IMR-90 (cell line): Measurements from ENCODE around the gene CGNL1. TPM values are rescaled to one million over a fixed set of nuclear protein-coding genes. Genes with fewer than 3 reads are reported as not detected.

Experiments
- ATAC-seq: fragments of 200-7000 bp; cut with Tn5 transposase; 2 replicates; pipeline ENCODE4 v1.9.1; 2020; ENCODE audit warnings: low read depth, mild to moderate bottlenecking, moderate library complexity
- BruUV-seq: library from RNA; stranded (reverse); fragments of 400-500 nt; replicated peaks from 2 replicates; lab custom pipeline; 2021; lab: Mats Ljungman, UMichigan
- CTCF ChIA-PET: fragments of 300-600 bp; formaldehyde crosslinking; extraction: SDS; loops from one replicate; lab custom pipeline; 2021; ENCODE audit warnings: antibody characterized with exemption; lab: Yijun Ruan, JAX
- POLR2A ChIA-PET: fragments of 300-600 bp; sonication (Branson Sonifier 250); formaldehyde crosslinking; loops from one replicate; lab custom pipeline; 2022; ENCODE audit warnings: antibody characterized with exemption; ENCODE audit not compliant: unreplicated experiment; lab: Charles Lee
- DNase-seq: peaks from one replicate; pipeline ENCODE4 v3.0.0; 2013
- H2AFZ ChIP-seq: replicated peaks from 2 replicates; pipeline ENCODE3; 2013; ENCODE audit warnings: low read length, mild to moderate bottlenecking; ENCODE audit not compliant: poor library complexity
- H2AK5ac ChIP-seq: 2 replicates; pipeline ENCODE4 v1.6.1; 2013; ENCODE audit warnings: low read depth, low read length, inconsistent platforms
- H2AK9ac ChIP-seq: replicated peaks from 2 replicates; pipeline ENCODE3; 2013; ENCODE audit warnings: mild to moderate bottlenecking, low read depth, low read length, moderate library complexity; ENCODE audit not compliant: poor library complexity
- H2BK120ac ChIP-seq: 2 replicates; pipeline ENCODE4 v1.6.1; 2013; ENCODE audit warnings: low read depth, low read length, inconsistent platforms
- H2BK15ac ChIP-seq: 3 replicates; pipeline ENCODE4 v1.6.1; 2013; ENCODE audit warnings: low read depth, low read length, inconsistent platforms
- H2BK20ac ChIP-seq: 2 replicates; pipeline ENCODE4 v1.6.1; 2013; ENCODE audit warnings: low read depth, mild to moderate bottlenecking, inconsistent platforms, low read length, moderate library complexity
- H2BK5ac ChIP-seq: 2 replicates; pipeline ENCODE4 v1.6.1; 2013; ENCODE audit warnings: mild to moderate bottlenecking, low read depth, low read length, inconsistent platforms; ENCODE audit not compliant: poor library complexity, severe bottlenecking
- H3K14ac ChIP-seq: replicated peaks from 2 replicates; pipeline ENCODE4 v1.6.1; 2013; ENCODE audit warnings: low read depth, low read length, inconsistent platforms
- H3K18ac ChIP-seq: 2 replicates; pipeline ENCODE4 v1.6.1; 2013; ENCODE audit warnings: low read depth, low read length, control low read depth
- H3K23ac ChIP-seq: 2 replicates; pipeline ENCODE4 v1.6.1; 2013; ENCODE audit warnings: low read depth, low read length, inconsistent platforms
- H3K27ac ChIP-seq: 2 replicates; pipeline ENCODE4 v1.5.1; 2013; ENCODE audit warnings: mild to moderate bottlenecking, control low read depth, low read length; ENCODE audit not compliant: insufficient read depth
- H3K27me3 ChIP-seq: 2 replicates; pipeline ENCODE4 v1.6.1; 2013; ENCODE audit warnings: low read length; ENCODE audit not compliant: control insufficient read depth, insufficient read depth
- H3K36me3 ChIP-seq: 2 replicates; pipeline ENCODE4 v1.6.1; 2013; ENCODE audit warnings: low read length, mixed read lengths; ENCODE audit not compliant: control insufficient read depth, insufficient read depth
- H3K4ac ChIP-seq: 2 replicates; pipeline ENCODE4 v1.6.1; 2013; ENCODE audit warnings: low read depth, low read length, inconsistent platforms
- H3K4me1 ChIP-seq: 2 replicates; pipeline ENCODE4 v1.6.1; 2013; ENCODE audit warnings: low read length, mixed read lengths; ENCODE audit not compliant: control insufficient read depth, insufficient read depth
- H3K4me2 ChIP-seq: 2 replicates; pipeline ENCODE4 v1.6.1; 2013; ENCODE audit warnings: low read depth, mild to moderate bottlenecking, control low read depth, low read length, moderate library complexity
- H3K4me3 ChIP-seq: 2 replicates; pipeline ENCODE4 v1.5.1; 2013; ENCODE audit warnings: low read depth, mild to moderate bottlenecking, control low read depth, low read length, moderate library complexity; ENCODE audit not compliant: insufficient read depth
- H3K56ac ChIP-seq: 2 replicates; pipeline ENCODE4 v1.6.1; 2013; ENCODE audit warnings: low read length, inconsistent platforms; ENCODE audit not compliant: insufficient read depth; ENCODE audit errors: extremely low read depth
- H3K79me1 ChIP-seq, 2 experiments: 2 replicates each; pipeline ENCODE4 v1.6.1; 2013; ENCODE audit warnings: low read length in 2 of 2, inconsistent platforms in 1 of 2, low read depth in 1 of 2
- H3K9ac ChIP-seq: 2 replicates; pipeline ENCODE4 v1.6.1; 2013; ENCODE audit warnings: low read depth, low read length, control low read depth
- H3K9me1 ChIP-seq: 2 replicates; pipeline ENCODE4 v1.6.1; 2013; ENCODE audit warnings: low read length, inconsistent platforms; ENCODE audit not compliant: insufficient read depth
- H3K9me3 ChIP-seq: 2 replicates; pipeline ENCODE4 v1.6.1; 2013; ENCODE audit warnings: low read length; ENCODE audit not compliant: control insufficient read depth, insufficient read depth
- H4K20me1 ChIP-seq: 2 replicates; pipeline ENCODE4 v1.6.1; 2013; ENCODE audit warnings: low read length, inconsistent platforms; ENCODE audit not compliant: insufficient read depth
- H4K5ac ChIP-seq: 2 replicates; pipeline ENCODE4 v1.6.1; 2013; ENCODE audit warnings: mild to moderate bottlenecking, low read depth, low read length, control low read depth
- H4K8ac ChIP-seq, 2 experiments: 2 replicates each; pipeline ENCODE4 v1.6.1; 2013; ENCODE audit warnings: low read depth in 2 of 2, low read length in 2 of 2, control low read depth in 1 of 2, inconsistent platforms in 1 of 2
- H4K91ac ChIP-seq: 2 replicates; pipeline ENCODE4 v1.6.1; 2013; ENCODE audit warnings: low read depth, low read length, inconsistent platforms; ENCODE audit not compliant: insufficient read depth
- CHD1 ChIP-seq: IDR thresholded peaks from 2 replicates; pipeline ENCODE4 v1.6.1; 2012; ENCODE audit warnings: low read depth, low read length, improper control_type of control experiment
- NFE2L2 ChIP-seq: fragments of 150-350 bp; IDR thresholded peaks from 2 replicates; pipeline ENCODE4 v1.6.1; 2016; ENCODE audit warnings: low read depth, mild to moderate bottlenecking, low read length
- POLR2A ChIP-seq: IDR thresholded peaks from 2 replicates; pipeline ENCODE4 v1.6.1; 2012; ENCODE audit warnings: mild to moderate bottlenecking, low read depth, low read length
- SMC3 ChIP-seq: fragments of 150-350 bp; IDR thresholded peaks from 2 replicates; pipeline ENCODE4 v1.6.1; 2016; ENCODE audit warnings: low read depth, mild to moderate bottlenecking, antibody characterized with exemption, low read length, moderate library complexity
- WGBS, 2 experiments: methylation state at CpG; one replicate each; pipeline versions ENCODE4 v1.1.5 to v1.1.7; 2013; ENCODE audit warnings: missing lambda C conversion rate in 2 of 2; ENCODE audit not compliant: insufficient read length in 1 of 2; ENCODE audit errors: extremely low coverage in 2 of 2; 5-methylcytosine and 5-hydroxymethylcytosine counted together
- dilution Hi-C: fragments of 300-500 bp; cut with HindIII; formaldehyde crosslinking; loops from one replicate; pipeline ENCODE4 v1.14.3; 2018; ENCODE audit warnings: low sequenced_read_pairs; ENCODE audit not compliant: unreplicated experiment
- in situ Hi-C: fragments of 300-500 bp; cut with MboI; formaldehyde crosslinking; loops from 3 replicates; pipeline ENCODE4 v1.14.3; 2019; ENCODE audit warnings: low sequenced_read_pairs, inconsistent platforms, mixed read lengths
- intact Hi-C: fragments of 100-400 bp; cut with micrococcal nuclease; formaldehyde crosslinking; loops from 2 replicates; pipeline ENCODE4 v1.10.0; 2022
- polyA plus RNA-seq, 3 experiments: library from polyadenylated mRNA; depleted of rRNA; stranded (reverse); fragments of >200 nt; gene quantifications; 2 replicates each; pipeline ENCODE4 v1.2.3, GENCODE V29; 2012; ENCODE audit warnings: low replicate concordance in 1 of 3
- total RNA-seq: library from RNA; depleted of rRNA; stranded (reverse); fragments of >200 nt; gene quantifications from 2 replicates; pipeline ENCODE4 v1.2.3, GENCODE V29; 2012

The CGNL1 gene
- total and polyA plus RNA-seq, 2 of the 4 experiments (the other 2 are of a cell fraction) = 0.07 to 0.18 TPM

DNA sequence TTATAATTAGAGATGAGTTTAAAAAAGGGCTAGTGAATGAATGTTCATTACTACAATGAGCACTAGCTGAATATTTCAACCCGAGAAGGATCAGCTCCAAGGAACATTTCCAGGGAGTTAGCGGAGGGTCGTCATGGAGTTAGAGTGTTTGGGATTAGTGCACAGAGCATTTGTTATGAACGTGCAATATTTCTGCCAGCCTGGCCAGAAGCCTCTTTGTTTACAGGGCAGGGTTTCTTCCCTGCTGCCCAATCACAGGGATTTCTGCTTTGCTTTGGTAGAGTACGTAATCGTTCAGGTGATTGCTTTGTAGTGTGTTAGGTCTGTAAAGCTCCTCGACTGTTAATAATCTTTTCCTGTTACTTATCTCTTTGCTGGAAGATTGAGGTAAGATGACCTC lies 5.9 kb downstream of the CGNL1 start:
- Histone ChIP-seq H2BK15ac (no peak overlapping the region), H2BK20ac (no peak overlapping the region), H3K4me1 (peaks cover 3% of the 10 kb centered on the region), H2AK5ac (no peak overlapping the region), H3K27me3 (peaks cover 45% of the 10 kb centered on the region), H3K27ac (no peak overlapping the region), H3K18ac (no peak overlapping the region), H3K4me3 (no peak overlapping the region), H2BK5ac (no peak overlapping the region), H3K79me1 (no peaks in the 10 kb centered on the region), H4K8ac (no peak overlapping the region), H2BK120ac (no peak overlapping the region), H3K9me1 (no peaks in the 10 kb centered on the region), H3K56ac (no peak overlapping the region), H3K9me3 (no peaks in the 10 kb centered on the region), H3K23ac (no peak overlapping the region), H4K5ac (no peak overlapping the region), H3K9ac (no peak overlapping the region), H2AFZ (no peak overlapping the region), H2AK9ac (no peak overlapping the region), H4K91ac (no peak overlapping the region), H3K14ac (no peak overlapping the region), H3K4ac (no peak overlapping the region), H3K4me2 (no peak overlapping the region), H3K36me3 (no peaks in the 10 kb centered on the region), H4K20me1 (no peaks in the 10 kb centered on the region)
- ChIA-PET CTCF (no interaction called here), POLR2A (no interaction called here)
- dilution Hi-C loops = no loop called here
- intact Hi-C loops = no loop called here
- DNase-seq (no peak), ATAC-seq (no peak)
- BruUV-seq = no TSS peak
- WGBS, 2 experiments = 0% methylated on average over 1 of the region's 7 CpGs; no CpG with 5 or more reads in 1 of the 2 experiments
- TF ChIP-seq POLR2A (no peak), NFE2L2 (no peak), SMC3 (no peak), CHD1 (no peak)
- in situ Hi-C loops = no loop called here
